CD4-positive, alpha-beta T cell (primary cell): Measurements from ENCODE around the gene GATAD1. TPM values are rescaled to one million over a fixed set of nuclear protein-coding genes. Genes with fewer than 3 reads are reported as not detected.

Source experiments
- ATAC-seq: fragments of 200-7000 bp; cut with Tn5 transposase; one replicate; pipeline ENCODE4 v1.10.0; 2022; ENCODE audit warnings: mild to moderate bottlenecking; ENCODE audit not compliant: poor library complexity
- CTCF ChIA-PET: fragments of 350-600 bp; sonication (Branson Sonifier 250); formaldehyde crosslinking; loops from one replicate; lab custom pipeline; 2021; ENCODE audit warnings: antibody characterized with exemption, inconsistent platforms; lab: Charles Lee
- POLR2A ChIA-PET: fragments of 350-600 bp; sonication (Branson Sonifier 250); formaldehyde crosslinking; loops from one replicate; lab custom pipeline; 2021; ENCODE audit warnings: antibody characterized with exemption, inconsistent platforms; lab: Charles Lee
- DNase-seq, 14 experiments: peaks; one replicate each; pipeline ENCODE4 v3.0.0-alpha.2; 2013 to 2020; ENCODE audit warnings: mixed read lengths in 2 of 14
- H3K27ac ChIP-seq, 2 donors: one replicate each; pipeline versions ENCODE4 v1.5.1 to v1.7.0; 2013; ENCODE audit warnings: low read length in 2 of 2, low read depth in 1 of 2, mild to moderate bottlenecking in 1 of 2
- H3K27me3 ChIP-seq, 2 experiments: 1 replicate in 1 of 2; 2 replicates in 1 of 2; pipeline versions ENCODE4 v1.6.1 to v1.7.0; 2013; ENCODE audit warnings: low read length in 2 of 2, control low read depth in 1 of 2, mild to moderate bottlenecking in 1 of 2, moderate library complexity in 1 of 2; ENCODE audit not compliant: insufficient read depth in 2 of 2, control insufficient read depth in 1 of 2
- H3K36me3 ChIP-seq: one replicate; pipeline ENCODE4 v1.6.1; 2013; ENCODE audit warnings: low read length, control low read depth; ENCODE audit not compliant: insufficient read depth
- H3K4me1 ChIP-seq: one replicate; pipeline ENCODE4 v1.6.1; 2013; ENCODE audit warnings: low read length, control low read depth; ENCODE audit not compliant: insufficient read depth
- H3K4me3 ChIP-seq: one replicate; pipeline ENCODE4 v1.5.1; 2013; ENCODE audit warnings: mild to moderate bottlenecking, low read length, moderate library complexity
- H3K9me3 ChIP-seq, 2 experiments: 1 replicate in 1 of 2; 2 replicates in 1 of 2; pipeline versions ENCODE4 v1.6.1 to v1.7.0; 2013; ENCODE audit warnings: low read length in 2 of 2, mild to moderate bottlenecking in 2 of 2, control low read depth in 1 of 2, moderate library complexity in 1 of 2; ENCODE audit not compliant: control insufficient read depth in 1 of 2, insufficient read depth in 1 of 2
- H3K27ac Mint-ChIP-seq: one replicate; pipeline ENCODE4 v1.8.0; 2020; ENCODE audit warnings: mixed read lengths
- H3K27me3 Mint-ChIP-seq: one replicate; pipeline ENCODE4 v1.8.0; 2021; ENCODE audit warnings: mixed read lengths
- H3K36me3 Mint-ChIP-seq: one replicate; pipeline ENCODE4 v1.8.0; 2021; ENCODE audit warnings: low read depth, mixed read lengths
- H3K4me1 Mint-ChIP-seq: one replicate; pipeline ENCODE4 v1.8.0; 2021; ENCODE audit warnings: low read depth, mixed read lengths
- H3K4me3 Mint-ChIP-seq: one replicate; pipeline ENCODE4 v1.8.0; 2020; ENCODE audit warnings: mild to moderate bottlenecking, mixed read lengths
- H3K9me3 Mint-ChIP-seq: one replicate; pipeline ENCODE4 v1.8.0; 2020; ENCODE audit warnings: mixed read lengths
- intact Hi-C, 2 experiments: fragments of 100-400 bp; cut with DNase I in 1 of 2; cut with micrococcal nuclease in 1 of 2; formaldehyde crosslinking; loops; one replicate each; pipeline versions ENCODE4 v1.15.1 to v1.9.0; 2023 to 2025; cut with DNase I, micrococcal nuclease
- total RNA-seq, 174 experiments: library from RNA in 2 of 174; stranded (reverse) in 2 of 174; gene quantifications; one replicate each; pipeline ENCODE4 v1.2.3 and lab custom pipeline; 2021 to 2026
- TF ChIP-seq, protein P1 (sequence below): fragments of 200-600 bp; IDR thresholded peaks from one replicate; pipeline ENCODE4 v1.8.0; 2022; ENCODE audit warnings: antibody characterized with exemption, mild to moderate bottlenecking

The GATAD1 gene
- total RNA-seq, 2 experiments from 2014 or later: 12.0 to 13.5 TPM

DNA sequence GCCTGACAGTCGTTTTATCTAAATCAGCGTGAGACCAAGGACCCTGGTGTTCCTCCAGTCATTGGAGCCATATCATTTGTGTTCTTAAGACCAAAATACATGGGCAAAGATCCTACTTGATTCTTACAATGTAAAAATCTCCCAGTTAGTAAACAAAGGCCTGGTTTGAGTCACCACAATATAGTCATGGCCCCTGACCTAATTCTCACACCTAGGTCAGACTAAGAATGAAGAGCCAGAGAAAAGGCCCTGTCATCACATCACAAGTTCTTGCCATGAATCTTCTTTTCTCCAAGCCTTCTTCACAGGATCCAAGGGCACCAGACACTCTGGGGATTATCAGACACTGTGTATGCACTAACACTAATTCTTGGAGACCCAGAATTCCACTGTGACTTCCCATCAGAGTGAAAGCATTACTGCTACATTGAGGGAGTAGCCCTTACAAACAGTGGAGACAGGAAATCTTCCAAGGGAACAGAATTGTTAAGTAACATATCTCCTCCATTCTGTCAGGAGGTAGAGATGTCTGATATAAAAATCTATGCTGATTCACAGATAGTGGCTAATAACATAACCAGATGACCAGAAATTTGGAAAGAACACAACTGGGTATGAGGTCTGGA is 38.1 kb downstream of the GATAD1 start:
- no peak overlapping the region for H3K27ac ChIP-seq
- H3K27me3 ChIP-seq: no peaks in the 10 kb centered on the region
- no peaks in the 10 kb centered on the region for H3K9me3 ChIP-seq
- ATAC-seq (no peak), DNase-seq (no peak)
- Mint-ChIP-seq H3K27ac (no peak overlapping the region), H3K36me3 (peaks cover 40% of the 10 kb centered on the region), H3K27me3 (no peaks in the 10 kb centered on the region), H3K9me3 (no peaks in the 10 kb centered on the region), H3K4me3 (no peak overlapping the region), H3K4me1 (no peaks in the 10 kb centered on the region)
- no peaks in the 10 kb centered on the region for H3K4me1 ChIP-seq
- ChIA-PET CTCF (no interaction called here), POLR2A (no interaction called here)
- H3K4me3 ChIP-seq: no peak overlapping the region
- peaks cover 41% of the 10 kb centered on the region for H3K36me3 ChIP-seq
- TF ChIP-seq, protein P1, sequence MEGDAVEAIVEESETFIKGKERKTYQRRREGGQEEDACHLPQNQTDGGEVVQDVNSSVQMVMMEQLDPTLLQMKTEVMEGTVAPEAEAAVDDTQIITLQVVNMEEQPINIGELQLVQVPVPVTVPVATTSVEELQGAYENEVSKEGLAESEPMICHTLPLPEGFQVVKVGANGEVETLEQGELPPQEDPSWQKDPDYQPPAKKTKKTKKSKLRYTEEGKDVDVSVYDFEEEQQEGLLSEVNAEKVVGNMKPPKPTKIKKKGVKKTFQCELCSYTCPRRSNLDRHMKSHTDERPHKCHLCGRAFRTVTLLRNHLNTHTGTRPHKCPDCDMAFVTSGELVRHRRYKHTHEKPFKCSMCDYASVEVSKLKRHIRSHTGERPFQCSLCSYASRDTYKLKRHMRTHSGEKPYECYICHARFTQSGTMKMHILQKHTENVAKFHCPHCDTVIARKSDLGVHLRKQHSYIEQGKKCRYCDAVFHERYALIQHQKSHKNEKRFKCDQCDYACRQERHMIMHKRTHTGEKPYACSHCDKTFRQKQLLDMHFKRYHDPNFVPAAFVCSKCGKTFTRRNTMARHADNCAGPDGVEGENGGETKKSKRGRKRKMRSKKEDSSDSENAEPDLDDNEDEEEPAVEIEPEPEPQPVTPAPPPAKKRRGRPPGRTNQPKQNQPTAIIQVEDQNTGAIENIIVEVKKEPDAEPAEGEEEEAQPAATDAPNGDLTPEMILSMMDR: no peak
- intact Hi-C loops: no loop called here

DNA sequence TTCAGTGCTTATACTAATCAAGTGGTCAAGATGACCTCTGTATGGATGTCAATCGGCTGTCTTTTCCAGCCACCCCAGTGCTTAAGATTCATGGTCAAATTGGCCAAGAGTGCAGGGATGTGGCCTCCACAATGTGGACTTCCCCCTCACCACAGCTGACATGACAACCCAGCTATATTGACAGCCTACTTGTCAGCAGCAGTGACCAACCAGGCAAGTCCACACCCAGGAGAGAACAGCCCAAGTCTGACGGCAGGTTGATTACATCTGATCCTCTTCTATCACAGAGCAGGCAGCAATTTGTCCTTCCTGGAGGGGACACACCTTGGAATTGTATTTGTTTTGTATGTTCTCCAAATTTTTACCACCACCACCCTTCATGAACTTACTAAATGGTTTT is 38.7 kb downstream of the GATAD1 start:
- ChIA-PET POLR2A (no interaction called here), CTCF (no interaction called here)
- TF ChIP-seq, protein P1: no peak

GRCh38 chr7:92487804-92488203 is 40.5 kb downstream of the GATAD1 start:
- H3K9me3 Mint-ChIP-seq: no peaks in the 10 kb centered on the region
- Histone ChIP-seq H3K36me3 (peaks cover 64% of the 10 kb centered on the region), H3K27ac (no peak overlapping the region), H3K27me3 (no peaks in the 10 kb centered on the region), H3K4me1 (no peaks in the 10 kb centered on the region), H3K9me3 (no peaks in the 10 kb centered on the region), H3K4me3 (no peak overlapping the region)
- no peak overlapping the region for H3K4me3 Mint-ChIP-seq
- intact Hi-C loops: no loop called here
- ChIA-PET POLR2A (no interaction called here), CTCF (no interaction called here)
- no peaks in the 10 kb centered on the region for H3K27me3 Mint-ChIP-seq
- no peaks in the 10 kb centered on the region for H3K4me1 Mint-ChIP-seq
- TF ChIP-seq, protein P1: no peak
- no peak overlapping the region for H3K27ac Mint-ChIP-seq
- no peak for ATAC-seq
- no peak for DNase-seq
- peaks cover 64% of the 10 kb centered on the region for H3K36me3 Mint-ChIP-seq

More for the DNA sequence above, 38.7 kb downstream of the GATAD1 start:
- DNase-seq (no peak), ATAC-seq (no peak)
- no peak overlapping the region for H3K27ac ChIP-seq
- no peak overlapping the region for H3K4me3 ChIP-seq
- Mint-ChIP-seq H3K27me3 (no peaks in the 10 kb centered on the region), H3K27ac (no peak overlapping the region), H3K4me1 (no peaks in the 10 kb centered on the region), H3K4me3 (no peak overlapping the region), H3K36me3 (peaks cover 46% of the 10 kb centered on the region), H3K9me3 (no peaks in the 10 kb centered on the region)
- no peaks in the 10 kb centered on the region for H3K27me3 ChIP-seq
- H3K4me1 ChIP-seq: no peaks in the 10 kb centered on the region
- no peaks in the 10 kb centered on the region for H3K9me3 ChIP-seq
- peaks cover 46% of the 10 kb centered on the region for H3K36me3 ChIP-seq
- intact Hi-C loops: no loop called here
